Measurements from ENCODE around the gene ASTN2.

ASTN2 gene

DNA sequence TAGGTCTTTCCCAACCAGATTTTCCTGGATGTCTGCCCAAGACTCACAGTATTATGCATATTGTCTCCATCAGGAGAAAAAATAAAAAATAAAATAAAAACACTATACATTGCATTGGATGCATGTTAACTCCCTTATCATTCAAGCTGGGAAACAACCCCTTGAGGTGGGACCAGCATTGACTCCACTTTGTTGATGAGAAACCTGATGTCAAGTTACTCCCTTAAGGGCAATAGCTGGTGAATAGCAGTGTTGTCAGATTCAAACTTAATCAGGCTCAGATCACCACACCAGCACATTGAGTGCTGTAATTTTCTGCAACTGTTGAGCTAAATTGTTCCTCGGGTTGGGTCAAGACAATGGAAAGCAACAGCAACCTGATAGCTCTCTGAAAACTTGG, 991.7 kb downstream of the ASTN2 start:
- DNase-seq, result no peak

DNA sequence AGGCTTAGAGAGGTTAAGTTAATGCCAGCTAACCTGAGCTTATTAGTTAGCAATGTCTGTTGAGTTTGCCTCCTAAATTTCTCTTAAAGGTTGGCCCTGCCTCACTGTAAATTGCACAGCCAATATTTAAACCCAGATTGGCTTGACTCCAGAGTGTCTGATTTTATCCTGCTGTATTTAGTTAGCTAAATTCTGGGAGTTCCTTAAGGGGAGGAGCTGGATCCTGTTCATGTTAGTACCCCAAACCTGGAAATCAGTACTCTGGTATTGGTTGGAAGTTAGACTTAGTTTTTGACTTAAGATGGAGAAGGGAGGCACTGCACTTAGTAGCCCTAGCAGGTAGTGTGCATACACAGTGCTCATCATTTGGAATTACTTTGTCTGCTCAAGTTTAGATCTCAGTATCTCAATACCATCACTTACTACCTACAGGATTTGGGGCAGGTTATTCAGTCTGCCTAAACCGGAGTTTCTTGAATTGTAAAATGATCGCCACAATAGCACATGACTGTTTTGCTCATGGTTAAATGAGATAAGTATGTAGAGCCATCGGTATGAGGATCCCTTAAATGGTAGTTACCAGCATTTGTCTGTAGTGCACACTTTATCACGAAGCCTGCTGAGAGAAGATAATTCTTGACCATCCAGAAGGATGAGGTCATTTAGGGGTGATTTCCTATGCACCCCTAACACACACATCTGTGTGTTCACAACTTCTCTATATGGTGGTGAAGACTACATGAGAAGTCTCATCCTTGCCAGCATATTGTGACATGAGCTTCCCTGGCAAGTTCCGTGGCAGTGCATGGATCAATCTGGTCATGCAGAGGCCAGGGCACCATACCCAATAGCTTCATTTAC, 992.5 kb downstream of the ASTN2 start:
- no peak for DNase-seq

DNA sequence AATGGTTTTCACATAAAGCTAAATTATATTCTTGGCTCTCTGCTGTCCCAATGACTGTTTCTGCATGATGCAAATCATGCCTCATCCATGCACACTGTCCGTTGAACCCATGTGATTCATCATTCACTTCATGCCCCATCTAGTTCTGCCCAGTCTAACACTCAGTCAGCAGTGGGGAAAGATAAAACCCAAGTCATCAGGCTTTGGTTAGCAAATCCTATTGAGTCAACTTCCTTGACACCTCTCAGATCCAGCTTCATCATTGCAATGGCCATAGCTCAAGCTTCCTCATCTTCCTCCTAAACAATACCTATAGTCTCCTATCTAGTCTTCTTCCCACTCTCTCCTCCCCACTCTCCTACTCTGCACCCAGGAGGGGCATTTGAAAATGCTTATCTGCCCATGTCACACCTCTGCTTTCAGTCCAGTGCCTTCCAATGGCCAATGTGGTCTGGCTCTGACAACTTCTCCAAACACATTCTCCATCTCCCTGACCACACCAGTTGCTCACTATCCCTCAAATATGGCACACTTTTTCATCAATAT, 993.8 kb downstream of the ASTN2 start:
- no peak for DNase-seq

DNA sequence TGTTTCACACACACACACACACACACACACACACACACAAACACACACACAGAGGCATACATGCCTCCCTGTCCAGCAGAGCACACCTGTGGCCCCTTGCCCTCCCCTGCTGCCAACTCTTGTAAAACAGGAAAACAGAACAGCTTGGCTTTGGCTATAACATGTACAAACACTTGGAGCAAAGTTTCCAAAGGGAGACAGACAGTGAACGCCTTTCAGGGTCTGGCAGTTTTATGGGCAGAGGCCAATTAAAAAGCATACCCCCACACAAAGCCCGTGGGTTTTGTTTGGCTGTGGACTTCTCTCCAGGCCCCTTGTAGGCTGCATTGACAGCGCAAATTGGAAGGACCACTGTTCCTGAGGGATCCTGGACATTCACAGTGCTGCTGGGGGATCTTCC, 995.7 kb downstream of the ASTN2 start:
- DNase-seq, result no peak

DNA sequence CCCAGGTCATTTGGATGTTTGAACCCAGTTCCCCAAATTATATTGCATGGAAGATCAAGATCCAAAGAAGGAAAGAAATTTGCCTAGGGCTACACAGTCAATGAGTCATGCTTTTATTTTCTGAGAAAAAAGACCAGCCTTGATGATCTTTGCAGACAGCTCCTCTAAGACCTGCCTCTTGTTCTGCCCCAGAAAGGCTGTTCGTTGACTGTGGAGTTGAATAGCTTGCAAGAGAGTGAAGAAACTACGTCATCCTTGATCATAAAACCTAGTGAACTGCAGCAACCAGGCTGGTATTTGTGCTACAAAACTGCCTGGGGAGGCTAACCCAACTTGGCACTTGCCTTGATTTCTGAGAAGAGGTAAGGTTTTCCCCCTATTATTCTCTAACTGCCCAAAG, 997.4 kb downstream of the ASTN2 start:
- DNase-seq, result no peak

DNA sequence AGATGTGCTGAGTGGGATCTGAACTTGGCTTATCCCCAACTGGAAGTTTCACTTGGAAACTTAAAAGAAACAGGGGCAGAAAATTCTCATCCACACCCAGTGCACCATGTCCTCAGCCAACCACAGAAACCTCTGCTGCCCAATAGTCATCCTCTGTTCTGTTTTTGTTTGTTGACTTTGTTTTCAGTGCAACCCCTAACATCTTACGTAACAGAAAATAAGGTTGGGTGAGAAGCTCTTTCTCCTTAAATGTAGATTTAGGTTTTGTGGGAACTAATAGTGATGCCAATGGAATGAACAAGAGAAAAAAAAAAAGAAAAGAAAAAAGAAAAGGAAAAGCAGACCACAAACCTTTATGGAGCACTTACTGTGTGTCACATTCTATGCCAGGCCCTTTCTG, 998.4 kb downstream of the ASTN2 start:
- no peak for DNase-seq

DNA sequence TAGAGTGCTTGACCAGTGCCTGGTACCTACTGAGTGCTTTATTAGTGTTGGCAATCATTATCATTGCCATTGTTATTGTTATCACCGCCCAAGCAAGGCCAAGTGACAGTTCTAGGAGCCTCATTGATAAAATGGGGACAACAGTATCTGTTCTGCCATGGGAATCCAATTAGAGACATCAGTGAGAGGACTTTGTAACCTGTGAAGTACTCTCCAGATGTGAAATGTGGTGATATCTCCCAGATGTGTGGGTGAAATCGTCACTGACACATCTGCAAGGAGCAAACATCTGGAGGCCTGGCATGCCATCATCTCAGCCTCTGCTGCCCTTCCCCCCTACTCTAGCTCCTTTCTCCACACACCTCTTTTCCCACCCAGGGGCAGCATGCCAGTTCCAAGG, 1000.5 kb downstream of the ASTN2 start:
- no peak for DNase-seq

DNA sequence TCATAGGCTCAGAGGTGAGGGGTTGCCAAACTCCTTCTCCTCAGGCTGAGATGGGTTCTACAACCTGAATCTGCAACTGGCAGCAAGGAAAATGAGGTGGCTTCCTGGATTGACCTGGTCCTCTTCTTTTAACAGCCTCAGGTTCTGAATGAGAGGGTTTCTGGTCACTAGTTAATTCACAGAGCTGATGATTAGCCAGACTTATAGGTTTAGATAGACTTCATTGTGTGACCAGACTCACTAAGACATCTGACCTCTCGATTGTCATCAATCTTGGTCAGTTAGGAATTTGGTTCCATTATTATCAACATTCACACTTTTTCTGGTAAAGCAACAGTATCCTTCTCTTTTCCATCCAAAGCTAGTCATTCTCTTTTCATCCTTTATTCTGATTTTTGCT, 1003.4 kb downstream of the ASTN2 start:
- DNase-seq, result no peak

DNA sequence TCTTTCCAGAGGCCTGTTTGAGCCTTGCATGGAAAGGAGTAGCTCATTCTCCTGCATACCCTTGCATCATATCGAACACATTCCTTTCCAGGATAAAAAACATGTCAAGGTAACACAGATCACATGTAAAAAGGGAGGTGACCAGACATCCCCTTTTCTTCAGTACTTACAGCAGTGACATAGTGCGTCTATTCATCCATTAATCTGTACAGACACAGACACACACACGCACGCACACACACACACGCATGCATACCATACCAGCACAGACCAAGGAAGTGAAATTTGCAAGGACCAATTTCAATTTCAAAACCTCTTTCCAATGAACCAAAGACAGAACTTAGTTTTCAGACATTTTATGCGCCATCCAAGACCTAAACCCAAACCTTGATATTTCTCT, 1005.2 kb downstream of the ASTN2 start:
- DNase-seq, result no peak

DNA sequence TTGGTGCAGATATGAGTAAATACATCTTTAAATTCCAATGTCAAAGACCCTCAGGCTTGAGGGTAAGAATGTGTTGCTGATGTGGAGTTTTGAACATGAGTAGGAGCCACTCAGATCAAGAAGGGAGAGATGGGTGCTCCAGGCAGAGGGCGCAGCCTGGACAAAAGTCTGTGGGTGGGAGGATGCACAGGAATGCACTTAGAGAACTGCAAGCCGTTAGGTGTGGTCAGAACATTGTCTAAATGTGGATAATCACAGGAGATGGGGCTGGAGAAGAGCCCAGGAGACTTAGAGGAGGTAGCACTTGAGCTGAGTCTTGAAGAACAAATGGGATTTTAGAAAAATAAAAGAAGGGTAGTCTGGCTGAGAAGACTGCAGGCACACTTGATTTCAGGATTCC, 1005.7 kb downstream of the ASTN2 start:
- no peak for DNase-seq

DNA sequence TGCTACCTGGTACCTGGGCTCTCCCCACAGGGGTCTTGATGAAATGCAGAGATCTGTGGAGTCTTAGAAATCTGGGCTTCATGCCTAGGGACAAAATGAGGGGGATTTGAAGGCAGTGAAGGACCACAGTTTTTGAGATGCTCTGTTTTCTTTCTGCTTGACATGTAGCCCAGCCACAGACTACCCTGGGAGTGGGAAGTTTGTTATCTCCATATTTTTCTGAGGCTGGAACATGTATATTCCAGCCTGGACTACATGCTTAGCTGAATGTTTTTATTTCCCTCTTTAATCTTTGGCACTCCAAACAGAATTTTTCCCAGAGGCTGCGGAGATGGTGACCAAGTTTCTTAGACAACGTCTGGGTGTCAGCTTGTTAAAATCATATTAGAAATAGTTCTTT, 1008.4 kb downstream of the ASTN2 start:
- no peak for DNase-seq

DNA sequence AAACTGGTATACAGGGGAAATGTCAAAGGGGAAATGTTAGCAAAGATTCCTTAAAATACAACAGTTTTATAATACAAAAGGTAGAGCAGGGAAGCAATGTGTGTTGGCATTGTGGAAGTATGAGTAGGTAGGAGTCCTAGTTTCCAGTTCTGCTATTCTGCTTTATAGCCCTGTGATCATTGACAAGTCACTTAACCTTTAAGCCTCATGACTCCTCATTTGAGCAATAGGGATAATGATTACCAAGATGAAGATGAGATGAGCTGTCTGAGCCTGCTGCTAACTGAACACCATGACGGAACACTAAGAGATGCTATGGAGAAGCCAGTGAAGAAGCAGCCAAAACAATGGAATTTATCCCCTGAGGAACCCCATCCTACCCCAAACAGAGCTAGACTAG, 1009.5 kb downstream of the ASTN2 start:
- no peak for DNase-seq

DNA sequence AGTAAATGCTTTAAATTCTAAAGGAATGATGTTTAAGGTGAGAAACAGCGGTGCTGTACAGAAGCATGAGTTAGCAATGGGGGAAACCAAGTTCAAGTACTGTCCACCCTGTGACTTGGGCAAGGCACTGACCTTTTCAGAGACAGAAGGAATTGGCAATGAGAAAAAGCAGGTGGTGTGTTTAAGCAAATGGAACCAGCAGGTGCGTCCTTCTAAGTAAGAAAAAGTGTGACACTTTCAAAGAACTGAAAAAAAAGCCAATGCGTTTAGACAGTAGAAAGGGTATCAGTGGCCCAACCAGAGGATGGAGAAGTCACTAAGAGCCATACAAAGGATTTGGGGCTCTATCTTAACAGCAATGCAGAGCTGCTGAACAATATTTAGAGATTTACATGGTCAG, 1010.6 kb downstream of the ASTN2 start:
- DNase-seq, result no peak

DNA sequence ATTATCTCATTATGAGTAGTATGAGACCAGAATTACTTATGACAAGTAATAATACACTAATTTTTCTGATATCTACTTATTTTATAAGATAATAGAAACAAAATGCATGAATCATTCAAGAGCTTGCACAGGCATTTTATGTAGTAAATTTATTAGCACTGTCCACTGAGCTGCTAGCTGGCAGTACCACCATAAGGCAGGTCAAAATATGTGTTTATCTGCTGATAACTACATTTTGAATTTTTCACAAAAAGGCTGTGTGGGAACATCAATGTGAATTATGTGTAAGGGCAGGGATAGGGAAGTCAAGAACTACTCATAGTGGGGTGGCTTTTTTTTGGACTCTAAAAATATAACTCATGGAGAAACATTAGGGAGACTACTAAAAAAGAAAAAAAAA, 1011.7 kb downstream of the ASTN2 start:
- DNase-seq, result no peak

DNA sequence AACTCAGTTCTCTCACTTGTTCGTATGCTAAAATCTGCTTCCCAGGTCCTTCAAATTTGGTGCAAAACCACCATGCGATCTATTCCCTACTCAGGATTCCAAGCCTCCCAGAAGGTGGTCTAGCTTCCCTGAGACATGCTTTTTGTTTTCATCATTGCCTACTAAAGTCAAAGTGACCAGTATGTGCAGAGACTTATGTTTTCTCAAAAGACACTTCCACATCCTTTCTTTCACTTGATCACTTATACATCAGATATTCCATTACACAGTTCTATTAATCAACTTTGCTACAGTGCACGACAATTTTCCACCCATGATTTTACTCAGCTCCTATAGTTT, 1019.2 kb downstream of the ASTN2 start:
- DNase-seq, result no peak

DNA sequence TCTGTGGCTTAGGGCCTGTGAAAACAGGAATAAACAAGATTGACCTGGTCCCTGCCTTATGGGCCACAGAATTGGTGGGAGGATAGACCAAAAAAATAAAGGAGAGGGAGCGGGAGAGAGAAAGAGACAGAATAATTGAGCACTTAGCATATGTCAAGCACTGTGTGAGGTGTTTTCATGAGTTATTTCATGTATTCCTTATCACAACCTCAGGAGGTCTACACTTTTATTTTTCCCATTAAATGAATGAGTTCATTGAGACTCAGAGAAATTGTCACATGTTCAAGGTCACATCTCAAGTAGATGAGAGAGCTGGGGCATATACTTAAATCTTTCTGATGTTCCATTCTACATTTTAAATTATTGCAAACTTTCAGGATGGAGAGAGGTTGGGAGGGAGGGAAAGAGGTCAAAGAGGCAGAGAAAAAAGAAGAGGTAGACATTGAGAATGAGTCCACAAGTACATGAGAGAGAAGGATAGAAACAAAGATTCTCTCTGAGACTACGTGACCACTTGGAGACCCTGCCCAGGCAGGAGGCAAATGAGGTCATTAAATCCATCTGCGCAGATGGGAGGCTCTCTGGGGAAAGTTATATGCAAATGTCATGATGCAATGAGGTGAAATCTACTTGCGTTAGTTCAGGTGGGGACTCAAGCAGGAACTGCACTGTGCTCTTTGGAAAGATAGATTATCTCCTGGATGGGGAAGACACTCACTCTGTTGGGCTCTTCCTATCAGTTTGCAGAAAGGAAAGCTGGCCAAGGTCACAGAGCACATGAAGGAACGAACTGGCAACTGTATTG, 1019.8 kb downstream of the ASTN2 start:
- DNase-seq, result no peak

DNA sequence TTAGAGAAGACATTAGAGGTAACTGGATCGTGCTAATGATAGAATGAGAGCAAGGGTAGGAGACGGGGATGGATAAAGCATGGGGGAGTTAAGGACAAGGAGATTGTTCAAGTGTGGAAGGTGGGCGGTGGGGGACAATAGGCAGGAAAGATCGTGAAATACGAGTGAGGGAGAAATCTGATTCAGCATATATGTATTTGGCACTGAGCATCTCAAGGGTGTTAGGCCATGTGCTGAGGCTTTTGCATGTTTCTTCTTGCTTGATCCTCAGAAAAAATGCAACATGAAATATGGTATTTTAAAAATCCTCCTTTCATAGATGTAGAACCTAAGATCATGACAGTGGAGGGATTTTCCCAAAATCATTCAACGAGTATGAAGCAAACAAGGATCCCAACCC, 1020.8 kb downstream of the ASTN2 start:
- no peak for DNase-seq

DNA sequence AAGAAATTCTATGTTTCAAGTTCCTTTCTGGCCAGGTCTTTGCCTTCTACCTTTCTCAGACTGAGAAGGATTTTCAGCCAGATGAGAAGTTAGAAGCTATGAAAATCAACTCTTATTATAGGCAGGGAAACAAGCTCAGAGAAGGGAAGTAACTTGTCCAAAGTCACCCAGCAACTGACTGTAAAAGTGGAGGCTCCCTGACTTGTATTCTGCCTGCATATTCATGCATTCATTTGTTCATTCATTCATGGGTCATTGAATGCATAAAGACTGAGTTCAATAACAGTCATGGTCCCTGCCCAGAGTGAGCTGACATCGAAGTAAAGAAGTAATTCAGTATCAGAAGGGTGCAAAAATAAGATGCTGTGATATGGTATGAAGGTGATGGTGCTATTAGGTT, 1021.7 kb downstream of the ASTN2 start:
- no peak for DNase-seq

DNA sequence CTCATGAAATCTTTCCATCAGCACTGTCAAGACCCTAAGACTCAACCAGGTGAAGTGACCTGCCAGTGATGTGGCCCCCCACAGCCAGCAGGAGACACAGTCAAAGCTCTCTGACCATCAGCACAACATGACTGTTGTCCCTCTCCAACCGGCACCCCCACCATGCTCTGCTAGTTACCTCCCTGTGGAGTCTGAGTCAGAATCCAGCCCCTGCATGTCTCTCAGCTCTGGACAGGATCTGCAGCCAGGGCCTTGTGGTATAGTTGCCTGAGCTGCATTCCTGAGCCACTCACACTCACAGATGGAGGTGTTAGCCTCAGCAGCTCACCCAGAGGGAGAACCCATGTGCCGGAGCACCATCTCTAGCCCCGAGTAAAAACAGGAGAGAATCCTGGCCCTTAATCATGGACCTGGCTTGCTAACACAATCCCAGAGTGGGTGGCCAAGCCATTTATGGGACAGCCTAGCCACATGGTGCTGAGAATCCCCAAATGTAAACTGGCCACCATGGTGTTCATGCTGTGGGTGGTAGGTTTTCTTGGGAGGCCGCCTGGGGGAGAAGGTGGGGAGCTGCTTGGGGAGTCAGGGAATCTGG, 1023.5 kb downstream of the ASTN2 start:
- DNase-seq, result no peak

DNA sequence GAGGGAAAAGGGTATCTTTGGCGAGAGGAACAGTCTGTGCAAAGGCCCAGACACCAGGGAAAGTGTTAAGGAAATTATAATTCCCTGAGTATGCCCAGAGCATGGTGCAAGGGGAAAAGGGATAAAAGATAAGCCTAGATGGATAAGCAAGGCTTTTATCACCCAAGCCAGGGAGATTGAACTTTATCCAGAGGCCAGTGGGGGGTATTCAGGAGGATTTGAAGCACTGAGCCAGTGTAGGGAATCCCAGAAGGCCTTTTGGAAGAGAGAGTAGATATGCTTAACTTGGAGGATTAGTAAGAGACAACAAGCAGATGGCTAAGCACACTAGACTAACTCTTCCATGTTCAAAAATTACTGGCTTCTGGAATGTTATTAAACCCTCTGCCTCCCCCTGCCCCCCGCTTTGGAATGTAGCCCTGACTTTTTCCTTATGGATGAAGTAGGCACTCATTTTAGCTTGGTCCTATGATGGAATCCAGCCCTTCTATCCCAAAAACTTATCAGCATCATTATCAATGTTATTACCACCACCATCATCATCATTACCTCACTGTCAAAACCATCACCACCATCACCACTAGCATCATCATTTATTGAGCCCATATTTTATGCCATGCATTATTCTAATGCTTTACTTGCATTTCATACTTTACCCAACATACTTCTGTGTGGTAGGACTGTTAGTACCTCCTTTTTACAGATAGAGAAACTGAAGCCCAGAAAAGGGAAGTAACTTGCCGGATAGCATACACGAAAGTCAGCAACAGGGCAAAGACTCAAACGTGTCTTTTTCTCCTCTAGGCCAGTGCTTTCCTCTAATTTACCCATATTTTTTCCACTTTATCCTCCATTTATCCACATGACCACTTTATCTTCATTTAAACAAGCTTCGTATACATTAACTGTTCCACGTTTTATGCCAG, 1024.3 kb downstream of the ASTN2 start:
- no peak for DNase-seq

DNA sequence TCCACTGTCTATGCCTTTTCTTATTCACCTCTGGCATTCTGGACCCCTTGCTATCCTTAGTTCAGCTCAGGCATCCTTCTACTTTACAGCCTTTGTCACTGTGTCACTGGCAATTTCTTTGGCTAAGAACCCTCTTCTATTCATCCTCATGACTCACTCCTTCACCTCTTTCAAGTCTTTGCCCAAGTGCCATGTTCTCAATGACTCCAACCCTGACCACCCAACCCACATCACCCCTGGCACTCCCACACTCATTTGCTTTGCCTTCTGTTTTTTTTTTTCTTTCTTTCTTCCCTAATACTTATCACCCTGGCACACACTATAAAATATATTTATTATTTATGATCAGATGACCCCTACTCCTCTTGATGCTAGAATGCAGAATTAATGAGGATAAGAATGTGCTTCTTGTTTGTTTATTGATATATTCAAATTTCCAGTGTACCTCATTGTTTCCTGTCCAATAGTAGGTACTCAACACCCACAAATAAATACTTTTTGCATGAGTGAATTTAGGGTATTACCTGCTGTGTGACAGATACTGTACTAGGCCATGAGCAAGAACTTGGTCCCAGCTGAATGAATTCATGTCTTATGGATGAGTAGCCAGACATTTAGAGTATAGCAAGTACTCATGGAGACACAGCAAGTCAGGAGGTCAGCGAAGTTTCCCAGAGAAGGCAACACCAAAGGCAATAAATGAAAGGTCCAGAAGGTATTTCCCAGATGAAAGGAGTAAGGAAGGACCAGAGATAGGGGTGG, 1025.1 kb downstream of the ASTN2 start:
- no peak for DNase-seq

Data from activated CD8-positive, alpha-beta memory T cell treated with anti-CD3 and anti-CD28 coated beads, Interleukin-2, amount 50 U/mL, for 4 hours (primary cell).